ENCODE measurements around the gene DUSP6. TPM values are rescaled to one million over a fixed set of nuclear protein-coding genes. Genes with fewer than 3 reads are reported as not detected.
A peak's percentile ranks its signal among the peaks of the same experiment; 100 is the strongest.

Gene DUSP6
- total and polyA plus RNA-seq, 8 donors = 115 to 333 (median 202) TPM

GRCh38 chr12:89383235-89384049 lies 31.1 kb upstream of the DUSP6 start:
- peak; percentile 7 for ATAC-seq
- Histone ChIP-seq H3K9me3 (no peaks in the 10 kb centered on the region), H3K27ac (peak overlapping the region; percentile 60 to 75)

GRCh38 chr12:89382328-89382727 lies 30.0 kb upstream of the DUSP6 start:
- ATAC-seq = no peak
- Histone ChIP-seq H3K27me3 (no peaks in the 10 kb centered on the region), H3K4me1 (peaks cover 20 to 40% of the 10 kb centered on the region in 2 donors), H3K4me3 (no peak overlapping the region), H3K9me3 (no peaks in the 10 kb centered on the region), H3K27ac (no peak overlapping the region), H3K36me3 (no peaks in the 10 kb centered on the region)
- no peak for TF ChIP-seq CTCF (IDR thresholded peaks at IDR 0.05)
- DNase-seq = no peak
- intact Hi-C loops (cut with DNase I) = no loop called here

More at GRCh38 chr12:89383235-89384049, 31.1 kb upstream of the DUSP6 start:
- DNase-seq = no peak
- intact Hi-C loops (cut with DNase I) = no loop called here
- Histone ChIP-seq H3K4me3 (no peak overlapping the region), H3K27me3 (no peaks in the 10 kb centered on the region), H3K4me1 (peaks cover 20 to 46% of the 10 kb centered on the region in 2 donors), H3K36me3 (no peaks in the 10 kb centered on the region)
- TF ChIP-seq CTCF (IDR thresholded peaks at IDR 0.05) = no peak

GRCh38 chr12:89379839-89380467 lies 27.7 kb upstream of the DUSP6 start:
- no peak for TF ChIP-seq CTCF (IDR thresholded peaks at IDR 0.05)
- intact Hi-C loops (cut with DNase I) = no loop called here
- no peaks in the 10 kb centered on the region for H3K27me3 ChIP-seq
- no peak overlapping the region for H3K4me3 ChIP-seq
- H3K4me1 ChIP-seq = peaks cover 25 to 27% of the 10 kb centered on the region in 2 donors
- H3K27ac ChIP-seq = no peak overlapping the region
- H3K9me3 ChIP-seq = no peaks in the 10 kb centered on the region
- no peak for ATAC-seq
- DNase-seq = no peak
- H3K36me3 ChIP-seq = no peaks in the 10 kb centered on the region

- Histone ChIP-seq H3K27ac (no peak overlapping the region), H3K36me3 (no peaks in the 10 kb centered on the region), H3K4me1 (peaks cover 21 to 27% of the 10 kb centered on the region in 2 donors), H3K4me3 (no peak overlapping the region), H3K27me3 (no peaks in the 10 kb centered on the region), H3K9me3 (no peaks in the 10 kb centered on the region)
- ATAC-seq (no peak), DNase-seq (no peak)
- intact Hi-C loops (cut with DNase I) = no loop called here
- no peak for TF ChIP-seq CTCF (IDR thresholded peaks at IDR 0.05)
Measured at GRCh38 chr12:89379148-89379838, 27.0 kb upstream of the DUSP6 start.

- no peak overlapping the region for H3K27ac ChIP-seq
- peaks cover 20 to 21% of the 10 kb centered on the region in 2 donors for H3K4me1 ChIP-seq
- H3K4me3 ChIP-seq = no peak overlapping the region
- no peaks in the 10 kb centered on the region for H3K9me3 ChIP-seq
- DNase-seq (no peak), ATAC-seq (no peak)
- no peaks in the 10 kb centered on the region for H3K36me3 ChIP-seq
- H3K27me3 ChIP-seq = no peaks in the 10 kb centered on the region
- TF ChIP-seq CTCF (IDR thresholded peaks at IDR 0.05) = no peak
- intact Hi-C loops (cut with DNase I) = no loop called here
Measured at GRCh38 chr12:89376844-89377243, 24.5 kb upstream of the DUSP6 start.

All from left lung (tissue), 10 donors.